ENCODE measurements around the gene CDKN1B. TPM values are rescaled to one million over a fixed set of nuclear protein-coding genes. Genes with fewer than 3 reads are reported as not detected.

Gene CDKN1B
- total RNA-seq = 28.7 and 38.5 TPM in 2 replicates

DNA sequence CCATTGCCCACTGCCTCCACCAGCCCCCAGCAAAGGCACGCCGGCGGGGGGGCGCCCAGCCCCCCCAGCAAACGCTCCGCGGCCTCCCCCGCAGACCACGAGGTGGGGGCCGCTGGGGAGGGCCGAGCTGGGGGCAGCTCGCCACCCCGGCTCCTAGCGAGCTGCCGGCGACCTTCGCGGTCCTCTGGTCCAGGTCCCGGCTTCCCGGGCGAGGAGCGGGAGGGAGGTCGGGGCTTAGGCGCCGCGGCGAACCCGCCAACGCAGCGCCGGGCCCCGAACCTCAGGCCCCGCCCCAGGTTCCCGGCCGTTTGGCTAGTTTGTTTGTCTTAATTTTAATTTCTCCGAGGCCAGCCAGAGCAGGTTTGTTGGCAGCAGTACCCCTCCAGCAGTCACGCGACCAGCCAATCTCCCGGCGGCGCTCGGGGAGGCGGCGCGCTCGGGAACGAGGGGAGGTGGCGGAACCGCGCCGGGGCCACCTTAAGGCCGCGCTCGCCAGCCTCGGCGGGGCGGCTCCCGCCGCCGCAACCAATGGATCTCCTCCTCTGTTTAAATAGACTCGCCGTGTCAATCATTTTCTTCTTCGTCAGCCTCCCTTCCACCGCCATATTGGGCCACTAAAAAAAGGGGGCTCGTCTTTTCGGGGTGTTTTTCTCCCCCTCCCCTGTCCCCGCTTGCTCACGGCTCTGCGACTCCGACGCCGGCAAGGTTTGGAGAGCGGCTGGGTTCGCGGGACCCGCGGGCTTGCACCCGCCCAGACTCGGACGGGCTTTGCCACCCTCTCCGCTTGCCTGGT lies at the start of gene CDKN1B:
Gene CDKN1B (plus strand): TSS at position 576 of the 793 bp plus-strand sequence. CDS start 472 bp downstream, outside the sequence.

Other genes with a start within 250 kb of the CDKN1B start
- gene DUSP16, start 154.5 kb upstream of the CDKN1B start, total RNA-seq = 3.2 and 3.6 TPM in 2 replicates
- gene CREBL2, start 105.5 kb upstream of the CDKN1B start, total RNA-seq = 23.1 and 30.3 TPM in 2 replicates
- gene GPR19, start 21.2 kb upstream of the CDKN1B start, total RNA-seq = 0.18 TPM in 1 of 2 replicates, not detected in the other
- gene APOLD1, start 68.3 kb downstream of the CDKN1B start, total RNA-seq = 2.0 and 3.2 TPM in 2 replicates
- gene DDX47, start 96.0 kb downstream of the CDKN1B start, total RNA-seq = 48.2 and 73.9 TPM in 2 replicates
- 20.3 and 20.9 TPM in 2 replicates for gene GPRC5A, start 174.2 kb downstream of the CDKN1B start, total RNA-seq
- gene GPRC5D, start 234.8 kb downstream of the CDKN1B start, total RNA-seq = not detected in 2 replicates

Measured in cardiac atrium fibroblast (primary cell).